GM21723 (cell line): ENCODE measurements around the gene NFAT5.
"Not testable (repeated sequence)": the region's sequence is repeated elsewhere in the genome, so short reads cannot be mapped to it uniquely, and the experiment has no call there.

Source experiments
- ATAC-seq: cut with Tn5 transposase; IDR thresholded peaks from one replicate; pipeline ENCODE4 v1.9.1; 2021; ENCODE audit warnings: mild to moderate bottlenecking, moderate library complexity; ENCODE audit not compliant: unreplicated experiment

The NFAT5 gene

GRCh38 chr16:69554495-69554894 lies 11.3 kb upstream of the NFAT5 start:
- ATAC-seq, result no peak

- no peak for ATAC-seq
Observed at GRCh38 chr16:69555437-69555836, 10.3 kb upstream of the NFAT5 start.

- ATAC-seq, result no peak
Observed at GRCh38 chr16:69555867-69556266, 9.9 kb upstream of the NFAT5 start.

DNA sequence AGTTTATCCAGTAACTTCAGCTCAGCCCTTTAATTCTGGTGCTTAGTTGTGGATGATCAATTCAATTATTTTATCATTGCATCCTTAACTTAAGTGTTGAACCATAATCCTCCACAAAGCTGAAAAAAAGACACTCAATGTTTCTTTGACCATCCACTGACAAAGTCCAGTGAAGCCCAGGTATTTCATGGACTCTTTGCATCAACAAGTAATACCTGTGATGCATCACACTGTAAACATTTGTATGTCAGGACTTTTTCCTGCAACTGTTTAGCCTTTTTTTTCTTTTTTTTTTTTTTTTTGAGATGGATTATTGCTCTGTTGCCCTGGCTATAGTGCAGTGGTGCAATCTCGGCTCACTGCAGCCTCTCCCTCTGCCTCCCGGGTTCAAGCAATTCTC lies 6.6 kb upstream of the NFAT5 start:
- ATAC-seq, result no peak

DNA sequence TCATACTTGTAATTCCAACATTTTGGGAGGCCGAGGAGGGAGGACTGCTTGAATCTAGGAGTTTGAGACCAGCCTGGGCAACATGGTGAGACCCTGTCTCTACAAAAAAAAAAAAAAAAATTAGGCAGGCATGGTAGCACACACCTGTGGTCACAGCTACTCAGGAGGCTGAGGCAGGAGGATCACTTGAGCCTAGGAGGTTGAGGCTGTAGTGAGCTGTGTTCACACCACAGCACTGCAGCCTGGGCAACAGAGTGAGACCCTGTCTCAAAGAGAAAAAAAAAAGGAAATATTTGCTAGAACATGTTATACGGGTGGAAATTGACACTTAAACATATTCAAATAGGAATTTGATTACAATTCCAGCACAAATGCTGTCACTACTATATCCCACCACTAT lies 4.4 kb upstream of the NFAT5 start:
- ATAC-seq, result not testable (repeated sequence)

DNA sequence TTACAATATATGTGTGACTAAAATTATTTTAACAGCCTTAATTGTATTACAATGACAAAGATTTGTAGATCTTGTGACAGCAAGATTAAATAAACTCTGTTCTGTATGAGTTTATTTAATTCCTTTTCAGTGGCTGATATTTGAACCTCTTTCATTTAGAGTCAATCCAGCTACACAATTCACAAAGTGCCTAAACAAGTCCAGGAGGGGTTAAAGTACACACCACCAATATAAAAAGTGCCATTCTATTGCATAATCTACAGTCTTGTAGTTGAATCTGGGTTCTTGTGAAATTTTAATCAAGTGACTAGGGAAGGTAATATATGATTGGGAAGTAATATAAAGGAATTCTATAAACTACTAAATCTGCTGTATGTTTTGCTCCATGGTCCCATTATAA lies 3.9 kb upstream of the NFAT5 start:
- ATAC-seq, result no peak

GRCh38 chr16:69562813-69563212 lies 3.0 kb upstream of the NFAT5 start:
- ATAC-seq, result no peak

DNA sequence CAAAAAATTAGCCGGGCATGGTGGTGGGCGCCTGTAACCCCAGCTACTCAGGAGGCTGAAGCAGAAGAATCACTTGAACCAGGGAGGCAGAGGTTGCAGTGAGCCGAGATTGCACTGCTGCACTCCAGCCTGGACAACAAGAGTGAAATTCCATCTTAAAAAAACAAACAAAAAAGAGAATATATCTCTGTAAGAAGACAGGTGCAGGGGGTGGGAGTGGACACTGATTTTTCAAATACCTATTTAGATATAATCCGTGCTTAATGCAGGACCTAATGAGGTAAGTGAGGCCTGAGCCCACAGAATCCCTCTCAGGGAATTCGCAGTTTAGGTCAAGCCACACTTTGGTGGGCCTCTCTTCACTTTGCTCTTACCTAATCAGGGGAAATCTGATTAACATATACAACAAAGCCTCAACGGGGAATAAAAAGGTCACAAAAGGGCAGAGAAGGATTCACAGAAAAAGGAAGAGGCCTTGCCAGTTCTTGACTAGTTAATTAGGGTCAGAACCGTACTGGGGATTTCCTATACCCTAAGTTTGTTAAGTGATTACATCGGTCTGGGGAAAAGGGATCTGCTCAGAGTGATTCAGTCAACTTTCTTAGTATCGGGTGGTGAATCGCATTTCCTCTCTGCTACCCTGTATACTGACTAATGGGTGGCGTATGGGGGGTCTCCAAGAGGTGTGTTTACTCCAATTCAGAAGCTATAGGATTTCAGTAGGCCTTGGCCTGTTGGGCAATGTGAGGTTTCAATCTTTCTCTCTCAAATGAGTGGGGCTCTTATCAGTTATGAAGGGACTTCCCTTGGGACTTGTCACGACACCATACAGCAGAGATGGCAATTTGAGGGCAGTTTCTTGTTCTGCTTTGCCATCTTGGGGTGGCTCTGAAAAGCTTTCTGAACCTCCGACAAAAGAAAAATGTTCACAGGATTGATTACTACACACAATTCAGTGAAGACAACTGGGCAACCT lies 1.9 kb upstream of the NFAT5 start:
- ATAC-seq, result peak; percentile 41

- ATAC-seq, result peak; percentile 34
Observed at GRCh38 chr16:69564845-69565670, 708 bp upstream of the NFAT5 start.

DNA sequence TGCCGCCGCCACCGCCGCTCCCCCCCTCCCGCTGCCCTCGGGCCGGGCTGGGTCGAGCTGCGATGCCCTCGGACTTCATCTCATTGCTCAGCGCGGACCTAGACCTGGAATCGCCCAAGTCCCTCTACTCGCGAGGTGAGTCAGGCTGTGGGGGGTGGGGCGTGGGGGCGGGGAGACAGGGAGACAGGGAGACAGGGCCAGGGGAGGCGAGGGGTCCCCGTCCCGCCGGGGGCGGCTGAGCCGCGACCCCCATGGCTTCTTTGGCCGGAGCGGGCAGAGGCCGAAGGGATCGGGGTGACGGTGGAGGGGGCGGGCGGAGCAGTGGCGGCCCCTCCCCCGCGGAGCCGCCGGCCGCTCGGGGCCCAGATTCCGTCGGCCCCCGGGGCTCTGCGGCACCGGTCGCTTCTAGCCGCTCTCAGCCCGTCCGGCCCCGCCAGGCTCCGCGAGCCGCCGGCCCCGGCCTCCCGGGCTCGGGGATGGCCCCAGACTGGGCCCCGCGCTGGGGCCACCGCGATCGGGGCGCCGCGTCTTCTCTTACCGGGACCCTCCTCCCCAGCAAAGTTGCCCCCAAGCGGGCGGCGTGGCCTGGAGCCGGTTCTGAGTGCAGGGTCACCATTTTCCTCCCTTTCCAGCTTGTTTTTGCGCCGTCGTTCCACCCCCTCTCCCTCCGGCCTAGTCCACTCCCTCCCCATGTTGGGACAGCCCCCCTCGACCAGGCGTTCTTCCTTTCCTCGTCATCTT lies 644 bp downstream of the NFAT5 start:
- peak; percentile 28 for ATAC-seq

GRCh38 chr16:69566981-69567680 lies 1.4 kb downstream of the NFAT5 start:
- ATAC-seq, result no peak

- ATAC-seq, result no peak
Observed at GRCh38 chr16:69568676-69569075, 2.9 kb downstream of the NFAT5 start.

DNA sequence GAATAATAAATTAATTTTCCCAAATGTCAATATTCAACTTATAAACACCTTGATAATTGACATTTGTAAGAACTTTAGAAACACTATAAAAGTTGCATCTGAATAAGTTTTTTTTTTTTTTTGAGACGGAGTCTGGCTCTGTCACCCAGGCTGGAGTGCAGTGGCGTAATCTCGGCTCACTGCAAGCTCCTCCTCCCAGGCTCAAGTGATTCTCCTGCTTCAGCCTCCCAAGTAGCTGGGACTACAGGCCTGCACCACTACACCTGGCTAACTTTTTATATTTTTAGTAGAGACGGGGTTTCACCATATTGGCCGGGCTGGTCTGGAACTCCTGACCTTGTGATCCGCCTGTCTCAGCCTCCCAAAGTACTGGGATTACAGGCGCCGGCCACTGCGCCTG lies 13.0 kb downstream of the NFAT5 start:
- ATAC-seq, result not testable (repeated sequence)

GRCh38 chr16:69579783-69580481 lies 14.2 kb downstream of the NFAT5 start:
- ATAC-seq, result no peak

DNA sequence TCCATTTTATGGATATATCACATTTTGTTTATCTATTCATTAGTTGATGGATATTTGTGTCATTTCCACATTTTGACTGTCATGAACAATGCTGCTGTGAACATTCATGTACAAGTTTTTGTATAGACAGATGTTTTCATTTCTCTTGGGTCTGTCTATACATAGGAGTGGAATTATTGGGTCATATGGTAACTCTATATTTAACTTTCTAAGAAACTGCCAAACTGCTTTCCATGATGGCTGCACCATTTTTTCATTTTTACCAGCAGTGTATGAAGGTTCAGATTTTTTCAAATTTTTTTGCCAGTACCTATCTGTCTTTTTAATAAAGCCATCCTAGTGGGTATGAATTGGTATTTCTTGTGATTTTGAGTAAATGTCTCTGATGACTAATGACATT lies 15.5 kb downstream of the NFAT5 start:
- no peak for ATAC-seq

DNA sequence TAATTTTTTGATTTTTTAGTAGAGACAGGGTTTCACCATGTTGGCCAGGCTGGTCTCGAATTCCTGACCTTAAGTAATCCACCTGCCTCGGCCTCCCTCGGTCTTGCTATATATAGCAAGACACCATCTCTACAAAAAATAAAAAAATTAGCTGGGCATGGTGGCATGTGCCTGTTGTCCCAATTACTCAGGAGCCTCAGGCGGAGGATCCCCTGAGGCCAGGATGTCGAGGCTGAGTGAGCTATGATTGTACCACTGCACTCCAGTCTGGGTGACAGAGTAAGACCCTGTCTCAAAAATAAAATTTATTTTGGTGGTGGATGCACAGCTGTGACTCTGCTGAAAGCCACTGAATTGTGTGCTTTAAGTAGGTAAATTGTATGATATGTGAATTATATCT lies 18.7 kb downstream of the NFAT5 start:
- not testable (repeated sequence) for ATAC-seq

- ATAC-seq, result no peak
Observed at GRCh38 chr16:69589434-69590269, 23.9 kb downstream of the NFAT5 start.

DNA sequence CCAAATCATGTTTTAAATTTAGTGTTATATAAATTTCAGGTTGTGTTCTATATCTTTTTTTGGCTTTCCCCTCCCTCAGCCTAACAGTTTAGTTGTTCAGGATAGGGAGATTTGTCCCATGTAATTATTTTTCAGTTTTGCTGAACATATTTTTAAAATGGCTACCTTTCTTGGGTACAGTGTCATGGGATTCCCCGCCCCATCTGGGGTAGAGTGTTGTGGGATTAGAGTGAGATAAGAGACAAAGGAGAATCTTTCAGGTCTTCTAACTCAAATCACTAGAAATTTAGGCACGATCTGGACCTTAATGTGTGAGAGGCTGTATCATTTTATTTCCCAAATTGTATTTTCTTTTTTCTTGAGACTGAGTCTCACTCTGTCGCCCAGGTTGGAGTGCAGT lies 24.8 kb downstream of the NFAT5 start:
- no peak for ATAC-seq

DNA sequence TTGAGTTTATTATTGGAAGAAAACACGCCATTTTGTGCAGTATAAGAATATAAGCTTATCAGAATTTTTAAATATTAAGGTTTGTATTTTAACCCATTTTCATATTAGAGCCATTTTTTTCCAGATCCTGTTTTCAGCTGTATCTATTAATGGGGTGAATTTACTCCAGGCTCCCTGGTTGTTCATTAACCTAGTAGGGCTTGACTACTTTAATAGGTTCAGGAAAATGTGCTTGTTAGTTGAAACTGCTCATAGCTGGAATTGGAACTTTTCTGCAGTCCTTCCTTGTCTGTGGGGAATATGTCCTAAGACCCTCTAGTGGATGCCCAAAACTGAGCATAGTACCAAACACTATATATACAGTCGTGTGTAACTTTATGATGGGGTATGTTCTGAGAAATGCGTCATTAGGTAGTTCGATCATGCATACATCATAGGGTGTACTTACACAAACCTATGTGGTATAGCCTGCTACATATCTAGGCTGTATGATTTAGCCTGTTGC lies 28.0 kb downstream of the NFAT5 start:
- ATAC-seq, result no peak
